Upper lobe of right lung (tissue), 1 donor: ENCODE measurements around the gene UAP1. TPM values are rescaled to one million over a fixed set of nuclear protein-coding genes. Genes with fewer than 3 reads are reported as not detected.

Experiments used
- ATAC-seq: fragments of 200-7000 bp; cut with Tn5 transposase; one replicate; pipeline ENCODE4 v1.9.1; 2020; ENCODE audit warnings: mild to moderate bottlenecking, moderate library complexity
- DNase-seq: peaks from one replicate; pipeline ENCODE4 v3.0.0-alpha.2; 2020
- H3K27ac ChIP-seq: fragments of 200-600 bp; one replicate; pipeline ENCODE4 v1.8.0; 2022
- H3K27me3 ChIP-seq: fragments of 200-600 bp; one replicate; pipeline ENCODE4 v1.8.0; 2022; ENCODE audit warnings: mild to moderate bottlenecking
- H3K36me3 ChIP-seq: fragments of 200-600 bp; one replicate; pipeline ENCODE4 v1.8.0; 2022
- H3K4me1 ChIP-seq: fragments of 200-600 bp; one replicate; pipeline ENCODE4 v1.8.0; 2022
- H3K4me3 ChIP-seq: fragments of 200-600 bp; one replicate; pipeline ENCODE4 v1.8.0; 2022; ENCODE audit warnings: mild to moderate bottlenecking
- H3K9me3 ChIP-seq: fragments of 200-600 bp; one replicate; pipeline ENCODE4 v1.8.0; 2022
- CTCF ChIP-seq: fragments of 200-600 bp; IDR thresholded peaks from one replicate; pipeline ENCODE4 v1.8.0; 2022; ENCODE audit warnings: antibody characterized with exemption
- intact Hi-C: fragments of 100-400 bp; cut with DNase I; formaldehyde crosslinking; loops from one replicate; pipeline ENCODE4 v1.11.0; 2022
- total RNA-seq: library from RNA; stranded (reverse); fragmentation: NEBNext Ultra II Directional; extraction: Animal tissue kit (Norgen Biotek cat#: 25700); gene quantifications from one replicate; pipeline ENCODE4 v1.2.1, GENCODE V29; 2021
- donor health status: DM: no; HTN: yes; CAD: no; lungs with severe emphysema.

The UAP1 gene
- total RNA-seq, 1 donor from 2014 or later: 35.0 TPM

- H3K36me3 ChIP-seq: peaks cover 4% of the 10 kb centered on the region
- H3K27me3 ChIP-seq: no peaks in the 10 kb centered on the region
- H3K9me3 ChIP-seq: no peaks in the 10 kb centered on the region
- intact Hi-C loops: no loop called here
- DNase-seq: no peak
- H3K27ac ChIP-seq: no peak overlapping the region
- no peak for ATAC-seq
- H3K4me1 ChIP-seq: no peaks in the 10 kb centered on the region
- TF ChIP-seq CTCF: no peak
- H3K4me3 ChIP-seq: no peak overlapping the region
Measured at GRCh38 chr1:162605225-162605927, 43.9 kb downstream of the UAP1 start.

DNA sequence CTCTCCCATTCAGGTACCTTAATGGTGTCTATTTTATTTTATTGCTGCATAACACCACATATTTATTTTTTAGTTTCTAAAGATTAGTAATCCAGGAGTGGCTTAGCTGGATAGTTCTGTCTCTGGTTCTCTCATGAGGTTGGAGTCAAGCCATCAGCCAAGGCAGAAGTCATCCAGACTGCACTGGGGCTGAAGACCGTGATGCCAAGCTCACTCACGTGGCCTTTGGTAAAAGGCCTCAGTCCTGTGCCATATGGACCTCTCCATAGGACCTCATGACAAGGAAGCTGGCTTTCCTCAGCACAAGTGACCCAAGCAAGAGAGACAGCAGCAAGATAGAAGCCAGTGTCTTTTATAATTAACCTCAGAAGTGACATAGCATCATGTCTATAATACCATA lies 47.8 kb downstream of the UAP1 start:
- DNase-seq: no peak
- no peak for ATAC-seq
- no peak for TF ChIP-seq CTCF
- Histone ChIP-seq H3K4me1 (no peaks in the 10 kb centered on the region), H3K27ac (no peak overlapping the region), H3K4me3 (no peak overlapping the region), H3K27me3 (no peaks in the 10 kb centered on the region), H3K36me3 (no peaks in the 10 kb centered on the region), H3K9me3 (no peaks in the 10 kb centered on the region)
- intact Hi-C loops: no loop called here

DNA sequence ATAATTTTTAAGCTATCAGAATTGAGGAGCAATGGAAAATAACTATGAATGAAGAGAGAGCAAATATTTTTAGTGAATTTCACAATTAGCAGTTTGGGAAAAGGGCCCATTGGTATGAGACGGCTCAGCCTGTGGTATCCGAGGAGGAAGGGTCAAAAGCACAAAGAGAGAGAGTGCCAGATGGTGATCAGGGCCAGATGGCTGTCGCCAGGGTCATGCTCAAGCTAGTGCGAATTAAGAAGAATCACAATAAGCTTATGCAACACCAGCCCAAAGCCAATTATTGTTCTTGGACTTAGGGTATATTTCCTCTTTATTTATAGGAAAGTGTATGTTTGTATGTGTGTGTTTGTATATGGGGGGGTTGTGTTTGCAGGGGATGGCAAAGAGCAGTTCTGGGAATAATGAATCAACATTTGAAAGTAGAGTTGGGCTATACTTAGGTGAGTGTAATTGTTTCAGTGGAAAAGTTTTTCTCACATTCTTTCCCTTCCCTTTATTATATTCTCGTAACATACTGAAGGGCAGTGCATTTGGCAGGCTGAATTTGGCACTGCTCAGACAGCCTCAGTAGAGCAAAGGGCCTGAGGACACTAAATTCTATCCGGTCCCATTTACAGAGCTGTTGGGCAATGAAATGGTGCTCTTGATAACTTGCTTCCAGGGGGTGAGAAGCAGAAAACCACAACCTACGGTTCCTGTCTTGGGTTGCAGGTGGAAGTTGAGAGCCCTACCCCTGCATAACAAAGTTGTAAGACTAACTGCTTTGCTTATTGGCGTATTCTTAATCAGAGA lies 51.3 kb downstream of the UAP1 start:
- H3K27me3 ChIP-seq: no peaks in the 10 kb centered on the region
- H3K27ac ChIP-seq: peak overlapping the region; percentile 7
- DNase-seq (no peak), ATAC-seq (peak; percentile 60)
- intact Hi-C loops: no loop called here
- H3K36me3 ChIP-seq: no peaks in the 10 kb centered on the region
- no peak overlapping the region for H3K4me3 ChIP-seq
- no peaks in the 10 kb centered on the region for H3K4me1 ChIP-seq
- no peak for TF ChIP-seq CTCF
- no peaks in the 10 kb centered on the region for H3K9me3 ChIP-seq

DNA sequence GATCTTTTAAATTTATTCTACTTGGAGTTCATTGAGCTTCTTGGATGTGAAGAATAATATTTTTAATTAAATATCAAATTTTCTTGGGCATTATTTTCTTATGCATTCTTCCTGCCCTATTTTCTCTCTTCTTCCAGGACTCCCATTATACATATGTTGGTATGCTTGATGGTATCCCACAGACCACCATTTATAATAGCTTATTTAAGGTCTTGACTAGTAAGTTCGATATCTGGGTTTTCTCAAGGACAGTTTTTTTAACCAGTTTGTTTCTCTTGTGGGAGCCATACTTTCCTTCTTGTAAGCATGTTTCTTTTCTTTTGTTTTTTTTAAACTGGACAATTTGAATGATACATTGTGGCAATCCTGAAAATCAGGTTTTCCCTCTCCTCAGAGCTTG lies 55.3 kb downstream of the UAP1 start:
- TF ChIP-seq CTCF: no peak
- Histone ChIP-seq H3K27me3 (no peaks in the 10 kb centered on the region), H3K4me1 (no peaks in the 10 kb centered on the region), H3K36me3 (no peaks in the 10 kb centered on the region), H3K4me3 (no peak overlapping the region), H3K27ac (no peak overlapping the region), H3K9me3 (no peaks in the 10 kb centered on the region)
- intact Hi-C loops: no loop called here
- ATAC-seq: no peak
- DNase-seq: no peak

DNA sequence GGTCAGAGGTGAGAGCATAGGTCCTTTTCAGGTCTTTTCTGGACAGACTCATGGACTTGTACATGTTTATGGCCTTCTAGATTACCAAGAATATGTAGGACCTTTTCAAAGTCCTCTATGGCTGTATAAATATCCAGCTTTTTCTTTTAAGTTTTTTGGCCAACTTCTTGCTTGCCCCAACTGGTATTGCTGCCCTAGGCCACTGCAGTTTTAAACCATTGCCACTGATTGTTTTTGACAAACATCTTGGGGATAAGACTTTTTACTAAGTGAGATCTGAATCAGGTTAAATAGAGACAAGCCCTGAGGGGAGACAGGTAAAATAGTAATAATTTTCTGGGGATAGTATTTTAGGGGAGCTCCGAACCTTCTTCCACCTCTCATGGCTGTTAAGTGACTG lies 56.0 kb downstream of the UAP1 start:
- intact Hi-C loops: no loop called here
- no peaks in the 10 kb centered on the region for H3K36me3 ChIP-seq
- H3K27ac ChIP-seq: no peak overlapping the region
- DNase-seq (no peak), ATAC-seq (no peak)
- H3K9me3 ChIP-seq: no peaks in the 10 kb centered on the region
- H3K27me3 ChIP-seq: no peaks in the 10 kb centered on the region
- no peak for TF ChIP-seq CTCF
- no peaks in the 10 kb centered on the region for H3K4me1 ChIP-seq
- no peak overlapping the region for H3K4me3 ChIP-seq
